ENCODE results near the gene CLDN3.
"Not testable (repeated sequence)": the region's sequence is repeated elsewhere in the genome, so short reads cannot be mapped to it uniquely, and the experiment has no call there.

The CLDN3 gene

DNA sequence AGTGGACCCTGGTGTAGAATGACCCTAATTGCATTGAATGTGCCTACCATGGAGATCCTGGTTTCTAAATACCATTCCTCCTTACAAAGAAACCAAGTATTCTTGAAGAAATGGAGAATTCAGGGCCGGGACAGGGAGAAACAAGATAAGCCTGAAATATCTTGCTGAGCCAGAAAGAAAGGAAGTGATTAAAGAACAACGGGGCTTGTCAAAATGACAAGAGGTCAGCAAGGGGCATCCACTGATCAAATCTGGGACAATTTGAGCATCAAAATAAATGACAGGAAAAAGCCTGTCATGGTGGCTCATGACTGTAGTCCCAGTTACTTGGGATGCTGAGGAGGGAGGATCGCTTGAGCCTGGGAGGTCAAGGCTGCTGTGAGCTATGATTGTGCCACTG lies 39.6 kb downstream of the CLDN3 start:
- DNase-seq (ENCODE audit: extremely low spot score): no peak
- TF ChIP-seq, protein P1, sequence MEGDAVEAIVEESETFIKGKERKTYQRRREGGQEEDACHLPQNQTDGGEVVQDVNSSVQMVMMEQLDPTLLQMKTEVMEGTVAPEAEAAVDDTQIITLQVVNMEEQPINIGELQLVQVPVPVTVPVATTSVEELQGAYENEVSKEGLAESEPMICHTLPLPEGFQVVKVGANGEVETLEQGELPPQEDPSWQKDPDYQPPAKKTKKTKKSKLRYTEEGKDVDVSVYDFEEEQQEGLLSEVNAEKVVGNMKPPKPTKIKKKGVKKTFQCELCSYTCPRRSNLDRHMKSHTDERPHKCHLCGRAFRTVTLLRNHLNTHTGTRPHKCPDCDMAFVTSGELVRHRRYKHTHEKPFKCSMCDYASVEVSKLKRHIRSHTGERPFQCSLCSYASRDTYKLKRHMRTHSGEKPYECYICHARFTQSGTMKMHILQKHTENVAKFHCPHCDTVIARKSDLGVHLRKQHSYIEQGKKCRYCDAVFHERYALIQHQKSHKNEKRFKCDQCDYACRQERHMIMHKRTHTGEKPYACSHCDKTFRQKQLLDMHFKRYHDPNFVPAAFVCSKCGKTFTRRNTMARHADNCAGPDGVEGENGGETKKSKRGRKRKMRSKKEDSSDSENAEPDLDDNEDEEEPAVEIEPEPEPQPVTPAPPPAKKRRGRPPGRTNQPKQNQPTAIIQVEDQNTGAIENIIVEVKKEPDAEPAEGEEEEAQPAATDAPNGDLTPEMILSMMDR (IDR thresholded peaks at IDR 0.05; ENCODE audit: control extremely low read depth, extremely low read depth, low read depth, missing control alignments): no peak
- CTCF ChIA-PET: interaction anchor here (11.8 kb wide), 1 partner anchor 123 kb away, joined by 170 read pairs; no protein-coding TSS in a partner anchor
- POLR2A ChIA-PET: no interaction called here

- POLR2A ChIA-PET: no interaction called here
- CTCF ChIA-PET: interaction anchor here (1.1 to 11.8 kb wide), 3 partner anchors 10 to 121 kb away, joined by 3 to 170 read pairs (median 5); partner anchors contain the start of gene ABHD11
- TF ChIP-seq, protein P1 (IDR thresholded peaks at IDR 0.05; ENCODE audit: control extremely low read depth, extremely low read depth, low read depth, missing control alignments): no peak
- no peak for DNase-seq (ENCODE audit: extremely low spot score)
Measured at GRCh38 chr7:73728551-73728950, 41.5 kb downstream of the CLDN3 start.

DNA sequence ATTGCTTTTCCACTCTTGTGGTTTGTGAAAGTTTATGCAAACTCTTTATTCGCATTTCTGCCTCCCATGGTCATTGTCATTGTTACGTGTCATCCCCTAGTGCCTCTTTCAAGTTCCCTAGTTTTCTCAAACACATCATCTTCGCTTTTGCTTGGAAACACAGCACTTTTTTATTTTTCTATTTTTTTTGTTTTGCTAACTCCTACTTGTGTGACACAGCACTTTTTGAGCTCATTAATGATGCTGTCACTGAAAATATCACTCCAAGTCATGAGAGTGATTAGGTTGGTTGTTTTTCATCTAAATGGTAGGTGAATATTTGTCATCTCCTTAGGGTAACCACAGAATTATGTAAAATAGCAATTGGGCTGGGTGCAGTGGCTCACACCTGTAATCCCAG lies 42.1 kb downstream of the CLDN3 start:
- no peak for DNase-seq (ENCODE audit: extremely low spot score)
- TF ChIP-seq, protein P1 (IDR thresholded peaks at IDR 0.05; ENCODE audit: control extremely low read depth, extremely low read depth, low read depth, missing control alignments): no peak
- CTCF ChIA-PET: interaction anchor here (1.1 to 11.8 kb wide), 2 partner anchors 16 to 120 kb away, joined by 3 to 170 read pairs; no protein-coding TSS in a partner anchor
- POLR2A ChIA-PET: no interaction called here

DNA sequence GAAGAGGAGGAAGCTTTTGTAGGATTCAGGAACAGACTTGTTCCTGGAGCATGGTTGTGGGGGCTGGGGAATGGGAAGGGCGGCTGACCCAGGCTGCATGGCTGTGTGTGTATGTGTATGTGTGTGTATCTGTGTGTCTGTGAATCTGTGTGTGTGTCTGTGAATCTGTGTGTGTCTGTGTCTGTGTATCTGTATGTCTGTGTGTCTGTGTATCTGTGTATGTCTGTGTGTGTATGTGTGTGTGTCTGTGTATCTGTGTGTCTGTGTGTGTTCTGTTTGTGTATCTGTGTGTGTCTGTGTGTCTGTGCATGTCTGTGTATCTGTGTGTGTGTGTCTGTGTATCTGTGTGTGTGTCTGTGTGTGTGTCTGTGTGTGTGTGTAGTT lies 44.0 kb downstream of the CLDN3 start:
- ChIA-PET CTCF (interaction anchor here (0.9 to 8.6 kb wide), 17 partner anchors 10 to 168 kb away, joined by 3 to 93 read pairs (median 4); partner anchors contain the start of genes ABHD11 and BCL7B), POLR2A (no interaction called here)
- DNase-seq (ENCODE audit: extremely low spot score): no peak
- TF ChIP-seq, protein P1 (IDR thresholded peaks at IDR 0.05; ENCODE audit: control extremely low read depth, extremely low read depth, low read depth, missing control alignments): no peak

GRCh38 chr7:73723813-73724212 lies 46.3 kb downstream of the CLDN3 start:
- POLR2A ChIA-PET: no interaction called here
- no peak for DNase-seq (ENCODE audit: extremely low spot score)
- CTCF ChIA-PET: interaction anchor here (1.2 to 8.6 kb wide), 4 partner anchors 8 to 117 kb away, joined by 3 to 93 read pairs (median 26); partner anchors contain the start of gene ABHD11
- TF ChIP-seq, protein P1 (IDR thresholded peaks at IDR 0.05; ENCODE audit: control extremely low read depth, extremely low read depth, low read depth, missing control alignments): no peak

GRCh38 chr7:73722785-73723184 lies 47.3 kb downstream of the CLDN3 start:
- ChIA-PET POLR2A (no interaction called here), CTCF (interaction anchor here (4.8 to 8.6 kb wide), 2 partner anchors 14 to 116 kb away, joined by 40 to 93 read pairs; partner anchors contain the start of gene ABHD11)
- no peak for DNase-seq (ENCODE audit: extremely low spot score)
- TF ChIP-seq, protein P1 (IDR thresholded peaks at IDR 0.05; ENCODE audit: control extremely low read depth, extremely low read depth, low read depth, missing control alignments): no peak

- CTCF ChIA-PET: interaction anchor here (1.0 to 8.6 kb wide), 2 partner anchors 13 to 115 kb away, joined by 3 to 93 read pairs; no protein-coding TSS in a partner anchor
- DNase-seq (ENCODE audit: extremely low spot score); POLR2A ChIA-PET: not testable (repeated sequence)
Measured at GRCh38 chr7:73722182-73722581, 47.9 kb downstream of the CLDN3 start.
